OCI-LY7 (cell line): ENCODE data around the gene JCHAIN.

Experiments
- EZH2phosphoT487 ChIP-seq: fragments of 200-600 bp; sonication (generic); IDR thresholded peaks from 2 replicates; pipeline ENCODE4 v1.6.1; 2018; ENCODE audit warnings: low read depth, borderline replicate concordance, mild to moderate bottlenecking, mixed run types, antibody characterized with exemption, low read length, moderate library complexity, mixed read lengths
- TF ChIP-seq, protein P1 (sequence below): fragments of 200-600 bp; sonication (generic); conservative IDR thresholded peaks from 2 replicates; pipeline ENCODE4 v1.5.1; 2014; ENCODE audit warnings: mild to moderate bottlenecking, antibody characterized with exemption, low read length, moderate library complexity, mixed read lengths

DNA sequence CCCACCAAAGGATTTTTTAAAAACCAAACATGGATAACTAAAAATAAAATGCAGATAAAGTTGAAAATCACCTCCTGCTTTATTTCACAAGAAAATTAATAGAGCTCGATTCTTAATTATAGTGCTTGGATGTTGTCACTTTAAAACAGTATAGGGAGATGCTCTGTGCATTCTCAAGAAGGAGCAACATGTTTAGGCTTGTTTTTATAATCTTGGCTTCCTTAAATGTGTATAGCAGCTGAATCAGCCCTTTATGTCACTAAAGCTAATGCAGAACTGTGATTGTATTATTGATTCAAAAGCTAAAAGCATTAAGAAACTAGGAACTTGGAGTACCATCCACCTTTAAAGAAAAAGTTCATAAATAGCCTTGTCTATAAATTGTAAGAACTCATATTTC is 35.0 kb upstream of the JCHAIN start:
- TF ChIP-seq, protein P1, sequence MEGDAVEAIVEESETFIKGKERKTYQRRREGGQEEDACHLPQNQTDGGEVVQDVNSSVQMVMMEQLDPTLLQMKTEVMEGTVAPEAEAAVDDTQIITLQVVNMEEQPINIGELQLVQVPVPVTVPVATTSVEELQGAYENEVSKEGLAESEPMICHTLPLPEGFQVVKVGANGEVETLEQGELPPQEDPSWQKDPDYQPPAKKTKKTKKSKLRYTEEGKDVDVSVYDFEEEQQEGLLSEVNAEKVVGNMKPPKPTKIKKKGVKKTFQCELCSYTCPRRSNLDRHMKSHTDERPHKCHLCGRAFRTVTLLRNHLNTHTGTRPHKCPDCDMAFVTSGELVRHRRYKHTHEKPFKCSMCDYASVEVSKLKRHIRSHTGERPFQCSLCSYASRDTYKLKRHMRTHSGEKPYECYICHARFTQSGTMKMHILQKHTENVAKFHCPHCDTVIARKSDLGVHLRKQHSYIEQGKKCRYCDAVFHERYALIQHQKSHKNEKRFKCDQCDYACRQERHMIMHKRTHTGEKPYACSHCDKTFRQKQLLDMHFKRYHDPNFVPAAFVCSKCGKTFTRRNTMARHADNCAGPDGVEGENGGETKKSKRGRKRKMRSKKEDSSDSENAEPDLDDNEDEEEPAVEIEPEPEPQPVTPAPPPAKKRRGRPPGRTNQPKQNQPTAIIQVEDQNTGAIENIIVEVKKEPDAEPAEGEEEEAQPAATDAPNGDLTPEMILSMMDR, result no peak
- TF ChIP-seq EZH2phosphoT487, result no peak
